ENCODE data around the gene PPP6R3. TPM values are rescaled to one million over a fixed set of nuclear protein-coding genes. Genes with fewer than 3 reads are reported as not detected.

Gene PPP6R3
- polyA plus RNA-seq, 1 donor (not counting 4 experiments of a cell fraction or from before 2014, with no cell fraction given), result 50.2 TPM

DNA sequence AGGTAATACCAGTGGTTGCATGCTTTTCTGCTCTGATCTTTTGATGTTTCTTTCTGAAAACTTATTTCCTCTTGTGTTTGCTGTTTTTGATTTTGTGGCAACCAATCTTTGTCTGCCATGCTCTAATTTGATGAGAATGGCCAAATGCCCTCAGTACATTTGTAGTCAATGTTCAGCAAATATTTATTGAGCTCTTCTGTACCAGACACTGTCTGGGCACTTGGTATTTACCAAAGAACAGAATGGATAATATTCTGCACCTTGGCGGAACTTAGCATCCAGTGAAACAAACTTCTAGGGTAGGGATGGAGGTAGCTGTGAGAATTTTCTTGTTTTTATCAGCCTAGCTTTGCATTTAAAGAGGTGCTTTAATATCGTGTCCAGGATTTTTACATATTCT is 19.6 kb downstream of the PPP6R3 start:
- Histone ChIP-seq H2AFZ (ENCODE audit: control insufficient read depth, low read length) (no peak overlapping the region), H3K9me1 (ENCODE audit: control insufficient read depth, extremely low read depth, insufficient read depth, low read length) (no peaks in the 10 kb centered on the region), H3K9ac (ENCODE audit: control insufficient read depth, extremely low read depth, insufficient read depth, low read length) (no peak overlapping the region), H3K79me2 (ENCODE audit: control insufficient read depth, insufficient read depth, low read length) (peaks cover 92% of the 10 kb centered on the region), H3K27ac (ENCODE audit: control insufficient read depth, insufficient read depth, low read length) (no peak overlapping the region), H3K36me3 (ENCODE audit: control insufficient read depth in 2 of 2, extremely low read depth in 1 of 2, insufficient read depth in 2 of 2, low read length in 2 of 2) (no peaks in the 10 kb centered on the region), H3K4me1 (ENCODE audit: control insufficient read depth, extremely low read depth, insufficient read depth, low read length) (no peaks in the 10 kb centered on the region), H3K4me3 (ENCODE audit: control insufficient read depth in 2 of 3, extremely low read depth in 1 of 3, insufficient read depth in 2 of 3, low read depth in 1 of 3, low read length in 3 of 3) (no peak overlapping the region), H3K9me3 (ENCODE audit: control insufficient read depth, low read depth, low read length) (no peaks in the 10 kb centered on the region), H3K27me3 (ENCODE audit: control insufficient read depth, extremely low read depth, insufficient read depth, low read length) (no peaks in the 10 kb centered on the region), H3K4me2 (ENCODE audit: control insufficient read depth, extremely low read depth, insufficient read depth, low read depth, low read length) (no peak overlapping the region), H4K20me1 (ENCODE audit: control insufficient read depth, extremely low read depth, insufficient read depth, low read length) (peaks cover 25% of the 10 kb centered on the region)
- dilution Hi-C loops (cut with MboI; ENCODE audit: extremely low pct_ligation_motif_present, low sequenced_read_pairs), result no loop called here
- FAIRE-seq (no peak), DNase-seq (ENCODE audit: low read depth, low spot score) (no peak)
- TF ChIP-seq CTCF (optimal IDR thresholded peaks at IDR 0.05 in 1 of 3, IDR thresholded peaks at IDR 0.05 in 1 of 3, conservative IDR thresholded peaks at IDR 0.05 in 1 of 3; ENCODE audit: extremely low read depth in 1 of 3, insufficient read depth in 2 of 3, low read length in 3 of 3) (no peak), EZH2 (IDR thresholded peaks at IDR 0.05; ENCODE audit: low read length) (no peak)

DNA sequence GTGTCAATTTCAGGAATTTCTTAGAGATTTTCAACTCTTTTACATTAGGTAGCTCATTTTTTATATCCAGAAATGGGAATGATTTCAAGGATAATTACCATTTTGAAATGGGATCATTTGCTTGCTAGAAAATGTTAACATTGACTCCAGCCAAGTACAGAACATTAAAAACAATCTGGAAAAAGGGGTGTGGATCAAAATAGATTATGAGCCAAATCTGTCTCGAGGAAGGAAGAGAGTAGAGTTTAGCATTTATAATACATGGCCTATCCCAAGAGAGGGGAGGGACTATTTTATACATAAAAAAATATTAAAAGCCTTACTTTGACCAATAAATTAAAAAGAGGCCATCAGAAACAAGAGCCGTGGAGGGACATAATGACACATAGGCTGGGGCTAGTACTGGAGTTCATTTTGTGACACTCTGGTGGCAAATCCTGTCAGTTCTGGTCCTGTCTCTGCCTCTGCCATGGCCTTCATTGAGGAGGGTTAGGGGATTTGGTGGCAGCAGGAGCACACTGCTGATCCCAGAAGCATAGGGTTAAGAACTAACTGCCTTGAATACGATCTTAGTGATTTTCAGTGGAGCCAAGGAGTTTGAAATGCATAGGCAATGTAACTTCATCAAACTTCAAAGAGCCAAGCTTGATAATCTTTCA is 20.4 kb downstream of the PPP6R3 start:
- no peaks in the 10 kb centered on the region for H3K27me3 ChIP-seq (ENCODE audit: control insufficient read depth, extremely low read depth, insufficient read depth, low read length)
- H3K4me1 ChIP-seq (ENCODE audit: control insufficient read depth, extremely low read depth, insufficient read depth, low read length), result no peaks in the 10 kb centered on the region
- H3K9ac ChIP-seq (ENCODE audit: control insufficient read depth, extremely low read depth, insufficient read depth, low read length), result no peak overlapping the region
- FAIRE-seq (no peak), DNase-seq (ENCODE audit: low read depth, low spot score) (no peak)
- H4K20me1 ChIP-seq (ENCODE audit: control insufficient read depth, extremely low read depth, insufficient read depth, low read length), result peaks cover 25% of the 10 kb centered on the region
- no peak overlapping the region for H3K27ac ChIP-seq (ENCODE audit: control insufficient read depth, insufficient read depth, low read length)
- no peak overlapping the region for H2AFZ ChIP-seq (ENCODE audit: control insufficient read depth, low read length)
- no peaks in the 10 kb centered on the region for H3K9me3 ChIP-seq (ENCODE audit: control insufficient read depth, low read depth, low read length)
- H3K36me3 ChIP-seq (ENCODE audit: control insufficient read depth in 2 of 2, extremely low read depth in 1 of 2, insufficient read depth in 2 of 2, low read length in 2 of 2), result no peaks in the 10 kb centered on the region
- no peak overlapping the region for H3K4me3 ChIP-seq (ENCODE audit: control insufficient read depth in 2 of 3, extremely low read depth in 1 of 3, insufficient read depth in 2 of 3, low read depth in 1 of 3, low read length in 3 of 3)
- no peak for TF ChIP-seq CTCF (optimal IDR thresholded peaks at IDR 0.05 in 1 of 3, IDR thresholded peaks at IDR 0.05 in 1 of 3, conservative IDR thresholded peaks at IDR 0.05 in 1 of 3; ENCODE audit: extremely low read depth in 1 of 3, insufficient read depth in 2 of 3, low read length in 3 of 3)
- no peak for TF ChIP-seq EZH2 (IDR thresholded peaks at IDR 0.05; ENCODE audit: low read length)
- no peaks in the 10 kb centered on the region for H3K9me1 ChIP-seq (ENCODE audit: control insufficient read depth, extremely low read depth, insufficient read depth, low read length)
- H3K79me2 ChIP-seq (ENCODE audit: control insufficient read depth, insufficient read depth, low read length), result peaks cover 95% of the 10 kb centered on the region
- H3K4me2 ChIP-seq (ENCODE audit: control insufficient read depth, extremely low read depth, insufficient read depth, low read depth, low read length), result no peak overlapping the region
- dilution Hi-C loops (cut with MboI; ENCODE audit: extremely low pct_ligation_motif_present, low sequenced_read_pairs), result no loop called here
